Uterus (tissue), 4 donors: ENCODE data around the gene NECAB2. TPM values are rescaled to one million over a fixed set of nuclear protein-coding genes. Genes with fewer than 3 reads are reported as not detected.

Source experiments
- DNase-seq, 2 donors: peaks; one replicate each; pipeline ENCODE4 v3.0.0-alpha.2; 2019 to 2020
- H3K27ac ChIP-seq, 2 donors: fragments of 200-600 bp; sonication (generic); 1 replicate in 1 of 2; 2 replicates in 1 of 2; pipeline ENCODE4 v1.5.1; 2016 to 2018
- H3K27me3 ChIP-seq, 2 donors: fragments of 200-600 bp; sonication (generic); one replicate each; pipeline ENCODE4 v1.5.1; 2018 to 2019; ENCODE audit warnings: control low read depth in 1 of 2
- H3K36me3 ChIP-seq, 2 donors: fragments of 200-600 bp; sonication (generic); one replicate each; pipeline ENCODE4 v1.5.1; 2019; ENCODE audit warnings: control low read depth in 1 of 2
- H3K4me1 ChIP-seq, 2 donors: fragments of 200-600 bp; sonication (generic); one replicate each; pipeline ENCODE4 v1.5.1; 2018 to 2019; ENCODE audit warnings: control low read depth in 1 of 2
- H3K4me3 ChIP-seq, 2 donors: fragments of 200-600 bp; sonication (generic); 1 replicate in 1 of 2; 2 replicates in 1 of 2; pipeline ENCODE4 v1.5.1; 2018 to 2019; ENCODE audit warnings: mild to moderate bottlenecking in 1 of 2
- H3K9me3 ChIP-seq, 2 donors: fragments of 200-600 bp; sonication (generic); one replicate each; pipeline ENCODE4 v1.5.1; 2019; ENCODE audit warnings: control low read depth in 1 of 2
- POLR2A ChIP-seq, 2 donors: fragments of 450-650 bp; IDR thresholded peaks; one replicate each; pipeline ENCODE4 v1.6.1; 2016; ENCODE audit warnings: antibody characterized with exemption in 2 of 2, mild to moderate bottlenecking in 1 of 2, moderate library complexity in 1 of 2
- intact Hi-C: fragments of 100-400 bp; cut with DNase I; formaldehyde crosslinking; loops from one replicate; pipeline ENCODE4 v1.15.1; 2023; ENCODE audit warnings: low total_unique reads
- total RNA-seq, 4 donors: library from RNA; depleted of rRNA in 3 of 4; stranded (reverse); fragments of >200 nt in 3 of 4; gene quantifications; one replicate each; pipeline versions ENCODE4 v1.1.0 to v1.2.4, GENCODE V29; 2014 to 2023
- TF ChIP-seq, protein P1 (sequence below), 4 experiments: fragments of 200-600 bp in 2 of 4; fragments of 450-650 bp in 2 of 4; sonication (generic) in 2 of 4; IDR thresholded peaks; one replicate each; pipeline ENCODE4 v1.5.1; 2016 to 2019; ENCODE audit warnings: antibody characterized with exemption in 4 of 4, mild to moderate bottlenecking in 2 of 4, moderate library complexity in 1 of 4
- donor health status: DM: yes; HTN: yes; CAD: no.

NECAB2 gene
- total RNA-seq, 4 donors from 2014 or later, result 1.1 to 1.4 TPM; not detected in 2

DNA sequence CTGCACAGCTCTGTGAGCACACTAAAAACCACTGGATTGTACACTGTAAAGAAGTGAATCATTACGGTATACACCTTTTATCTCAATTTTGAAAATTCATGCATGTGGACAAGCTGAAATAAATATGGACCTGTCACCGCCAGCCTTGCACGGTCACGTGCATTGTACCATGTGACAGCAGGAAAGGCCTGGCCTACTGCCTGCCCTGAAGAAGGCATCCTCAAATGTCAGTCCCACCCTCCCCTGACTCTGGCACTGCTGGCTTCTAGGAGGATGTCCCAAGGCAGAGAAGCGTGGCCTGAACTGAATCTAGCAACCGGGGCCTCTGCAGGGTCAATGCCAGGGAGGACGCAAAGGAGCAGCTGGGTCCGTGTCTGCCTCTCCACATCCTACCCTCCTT lies 39.9 kb downstream of the NECAB2 start:
- no peaks in the 10 kb centered on the region for H3K4me1 ChIP-seq
- H3K27ac ChIP-seq, result no peak overlapping the region
- H3K36me3 ChIP-seq, result no peaks in the 10 kb centered on the region
- no peak overlapping the region for H3K4me3 ChIP-seq
- DNase-seq, result no peak
- no peaks in the 10 kb centered on the region for H3K27me3 ChIP-seq
- TF ChIP-seq, protein P1, sequence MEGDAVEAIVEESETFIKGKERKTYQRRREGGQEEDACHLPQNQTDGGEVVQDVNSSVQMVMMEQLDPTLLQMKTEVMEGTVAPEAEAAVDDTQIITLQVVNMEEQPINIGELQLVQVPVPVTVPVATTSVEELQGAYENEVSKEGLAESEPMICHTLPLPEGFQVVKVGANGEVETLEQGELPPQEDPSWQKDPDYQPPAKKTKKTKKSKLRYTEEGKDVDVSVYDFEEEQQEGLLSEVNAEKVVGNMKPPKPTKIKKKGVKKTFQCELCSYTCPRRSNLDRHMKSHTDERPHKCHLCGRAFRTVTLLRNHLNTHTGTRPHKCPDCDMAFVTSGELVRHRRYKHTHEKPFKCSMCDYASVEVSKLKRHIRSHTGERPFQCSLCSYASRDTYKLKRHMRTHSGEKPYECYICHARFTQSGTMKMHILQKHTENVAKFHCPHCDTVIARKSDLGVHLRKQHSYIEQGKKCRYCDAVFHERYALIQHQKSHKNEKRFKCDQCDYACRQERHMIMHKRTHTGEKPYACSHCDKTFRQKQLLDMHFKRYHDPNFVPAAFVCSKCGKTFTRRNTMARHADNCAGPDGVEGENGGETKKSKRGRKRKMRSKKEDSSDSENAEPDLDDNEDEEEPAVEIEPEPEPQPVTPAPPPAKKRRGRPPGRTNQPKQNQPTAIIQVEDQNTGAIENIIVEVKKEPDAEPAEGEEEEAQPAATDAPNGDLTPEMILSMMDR (IDR thresholded peaks at IDR 0.05), result no peak
- TF ChIP-seq POLR2A (IDR thresholded peaks at IDR 0.05), result no peak
- intact Hi-C loops, result no loop called here
- no peaks in the 10 kb centered on the region for H3K9me3 ChIP-seq

DNA sequence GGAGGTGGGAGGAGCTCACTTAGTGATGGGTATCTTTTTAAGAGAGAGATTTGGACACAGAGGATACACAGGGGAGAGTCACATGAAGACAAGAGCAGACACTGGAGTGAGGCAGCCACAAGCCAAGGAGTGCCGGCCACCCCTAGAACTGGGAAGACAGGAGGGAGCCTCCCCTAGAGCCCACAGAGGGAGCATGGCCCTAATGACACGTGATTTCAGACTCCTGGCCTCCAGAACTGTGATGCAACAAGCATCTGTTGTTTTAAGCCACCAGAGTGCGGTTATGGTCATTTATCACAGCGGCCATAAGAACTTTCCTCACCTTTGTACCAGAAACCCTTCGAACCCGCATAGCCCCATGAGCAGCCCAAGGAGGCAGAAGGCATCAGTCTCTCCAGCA lies 41.2 kb downstream of the NECAB2 start:
- intact Hi-C loops, result no loop called here
- no peaks in the 10 kb centered on the region for H3K27me3 ChIP-seq

DNA sequence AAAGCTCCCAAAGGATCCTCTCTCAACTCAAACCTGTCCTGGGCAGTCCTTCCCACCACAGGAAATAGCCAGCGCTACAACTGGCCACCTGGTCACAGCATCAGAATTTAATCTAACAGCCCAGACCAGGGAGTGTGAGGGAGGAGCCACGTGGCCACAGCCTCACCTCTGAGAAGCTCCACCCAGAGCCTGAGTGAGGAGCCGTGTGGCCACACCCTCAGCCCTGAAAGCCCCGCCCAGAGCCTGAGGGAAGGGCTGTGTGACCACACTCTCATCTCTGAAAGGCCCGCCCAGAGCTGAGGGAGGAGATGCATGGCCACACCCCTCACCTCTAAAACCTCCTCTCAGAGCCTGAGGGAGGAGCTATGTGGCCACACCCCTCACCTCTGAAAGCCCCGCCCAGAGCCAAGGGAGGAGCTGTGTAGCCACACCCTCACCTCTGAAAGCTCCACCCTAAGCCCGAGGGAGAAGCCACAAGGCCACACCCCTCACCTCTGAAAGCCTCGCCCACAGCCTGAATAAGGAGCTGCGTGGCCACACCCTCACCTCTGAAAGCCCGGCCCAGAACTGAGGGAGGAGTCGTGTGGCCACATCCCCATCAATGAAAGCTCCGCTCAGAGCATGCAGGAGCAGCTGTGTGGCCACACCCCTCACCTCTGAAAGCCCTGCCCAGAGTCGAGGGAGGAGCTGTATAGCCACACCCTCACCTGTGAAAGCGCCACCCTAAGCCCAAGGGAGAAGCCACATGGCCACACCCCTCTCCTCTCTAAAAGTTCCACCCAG lies 45.9 kb downstream of the NECAB2 start:
- DNase-seq, result no peak
- Histone ChIP-seq H3K36me3 (no peaks in the 10 kb centered on the region), H3K27me3 (no peaks in the 10 kb centered on the region), H3K4me3 (no peak overlapping the region), H3K27ac (no peak overlapping the region), H3K9me3 (no peaks in the 10 kb centered on the region), H3K4me1 (no peaks in the 10 kb centered on the region)
- TF ChIP-seq POLR2A (IDR thresholded peaks at IDR 0.05), result no peak
- TF ChIP-seq, protein P1 (IDR thresholded peaks at IDR 0.05), result no peak
- intact Hi-C loops, result no loop called here

More for the DNA sequence above, 41.2 kb downstream of the NECAB2 start:
- no peak for DNase-seq
- Histone ChIP-seq H3K27ac (no peak overlapping the region), H3K4me3 (no peak overlapping the region), H3K9me3 (no peaks in the 10 kb centered on the region), H3K36me3 (no peaks in the 10 kb centered on the region), H3K4me1 (no peaks in the 10 kb centered on the region)
- TF ChIP-seq, protein P1 (IDR thresholded peaks at IDR 0.05), result no peak
- TF ChIP-seq POLR2A (IDR thresholded peaks at IDR 0.05), result no peak

DNA sequence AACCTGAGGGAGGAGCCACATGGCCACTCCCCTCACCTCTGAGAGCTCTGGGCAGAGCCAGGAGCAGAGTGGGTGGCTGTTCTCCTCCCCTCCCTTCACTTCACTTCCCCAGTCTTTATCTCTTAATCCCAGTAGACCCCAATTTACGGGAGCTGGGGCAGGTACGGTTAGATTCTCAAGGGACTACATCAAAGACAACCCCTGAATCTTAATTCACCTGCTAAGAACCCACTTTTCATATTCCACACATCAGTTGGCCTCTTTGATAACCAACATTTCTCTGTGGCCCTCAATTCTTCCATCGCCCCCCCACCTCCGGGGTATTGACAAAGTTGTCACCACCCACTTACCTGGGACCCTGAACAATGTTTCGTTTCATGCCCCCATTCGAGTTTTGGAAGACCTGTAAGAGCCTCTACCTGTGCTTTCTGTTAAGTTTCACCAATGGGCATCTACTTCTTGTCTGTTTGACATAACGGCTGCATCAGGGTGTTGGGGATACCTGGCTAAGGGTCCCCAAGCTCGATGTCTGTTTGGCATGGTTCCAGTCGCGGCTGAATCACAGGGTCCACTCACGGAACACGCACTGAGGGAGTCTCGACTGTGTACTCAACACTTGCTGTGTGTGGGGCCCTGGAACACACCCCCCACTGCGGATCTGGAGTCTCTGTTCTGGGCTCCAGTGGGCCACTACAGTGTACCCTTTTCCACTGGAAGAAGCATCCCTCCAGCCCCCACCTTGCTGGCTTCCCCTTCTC lies 46.7 kb downstream of the NECAB2 start:
- TF ChIP-seq, protein P1 (IDR thresholded peaks at IDR 0.05), result no peak
- no peak for TF ChIP-seq POLR2A (IDR thresholded peaks at IDR 0.05)
- intact Hi-C loops, result no loop called here
- H3K27me3 ChIP-seq, result no peaks in the 10 kb centered on the region
- no peak overlapping the region for H3K27ac ChIP-seq
- no peaks in the 10 kb centered on the region for H3K36me3 ChIP-seq
- no peaks in the 10 kb centered on the region for H3K4me1 ChIP-seq
- no peak for DNase-seq
- no peak overlapping the region for H3K4me3 ChIP-seq
- H3K9me3 ChIP-seq, result no peaks in the 10 kb centered on the region

DNA sequence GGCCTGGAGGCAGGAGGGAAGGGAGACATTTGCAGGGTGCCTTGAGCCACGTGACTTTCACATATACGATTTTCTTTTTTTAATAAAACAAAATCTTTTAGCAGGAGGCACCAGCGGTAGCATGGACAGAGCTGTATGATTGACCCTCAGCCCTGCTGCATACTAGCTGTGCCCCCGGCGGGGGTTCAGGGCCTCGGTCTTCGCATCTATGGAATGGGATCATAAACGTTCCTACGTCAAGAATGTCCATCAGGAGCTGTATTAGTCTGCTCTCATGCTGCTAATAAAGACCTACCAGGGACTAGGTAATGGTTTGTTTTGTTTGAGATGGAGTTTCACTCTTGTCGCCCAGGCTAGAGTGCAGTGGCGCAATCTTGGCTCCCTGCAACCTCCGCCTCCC lies 47.4 kb downstream of the NECAB2 start:
- DNase-seq, result no peak
- no peak overlapping the region for H3K4me3 ChIP-seq
- H3K4me1 ChIP-seq, result no peaks in the 10 kb centered on the region
- TF ChIP-seq POLR2A (IDR thresholded peaks at IDR 0.05), result no peak
- TF ChIP-seq, protein P1 (IDR thresholded peaks at IDR 0.05), result no peak
- no peak overlapping the region for H3K27ac ChIP-seq
- no peaks in the 10 kb centered on the region for H3K27me3 ChIP-seq
- H3K9me3 ChIP-seq, result no peaks in the 10 kb centered on the region
- no peaks in the 10 kb centered on the region for H3K36me3 ChIP-seq
- intact Hi-C loops, result no loop called here
